GM10847 (cell line): ENCODE measurements around the gene LILRA1.

Source experiments
- POLR2A ChIP-seq: IDR thresholded peaks from 2 replicates; pipeline ENCODE4 v1.6.1; 2011; ENCODE audit not compliant: insufficient read length; ENCODE audit errors: extremely low read depth

Gene LILRA1

GRCh38 chr19:54576411-54576976 is 16.9 kb upstream of the LILRA1 start:
- TF ChIP-seq POLR2A, result no peak

GRCh38 chr19:54577334-54577733 is 16.1 kb upstream of the LILRA1 start:
- TF ChIP-seq POLR2A, result no peak

- no peak for TF ChIP-seq POLR2A
Observed at GRCh38 chr19:54586397-54586796, 7.0 kb upstream of the LILRA1 start.

DNA sequence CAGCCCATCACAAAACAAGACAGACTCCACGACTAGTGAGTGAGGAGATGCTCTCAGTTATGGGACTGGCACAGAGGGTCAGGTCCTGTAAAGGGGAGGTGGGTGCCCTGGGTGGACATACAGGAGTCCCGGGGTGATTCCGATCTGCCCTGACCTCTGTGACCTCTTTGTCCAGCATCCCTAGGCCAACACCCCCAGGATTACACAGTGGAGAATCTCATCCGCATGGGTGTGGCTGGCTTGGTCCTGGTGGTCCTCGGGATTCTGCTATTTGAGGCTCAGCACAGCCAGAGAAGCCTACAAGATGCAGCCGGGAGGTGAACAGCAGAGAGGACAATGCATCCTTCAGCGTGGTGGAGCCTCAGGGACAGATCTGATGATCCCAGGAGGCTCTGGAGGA is 6.4 kb upstream of the LILRA1 start:
- TF ChIP-seq POLR2A, result no peak

- no peak for TF ChIP-seq POLR2A
Observed at GRCh38 chr19:54594737-54595136, 1.3 kb downstream of the LILRA1 start.

GRCh38 chr19:54600212-54600611 is 6.8 kb downstream of the LILRA1 start:
- no peak for TF ChIP-seq POLR2A

- TF ChIP-seq POLR2A, result no peak
Observed at GRCh38 chr19:54606230-54606629, 12.8 kb downstream of the LILRA1 start.

GRCh38 chr19:54606891-54607784 is 13.7 kb downstream of the LILRA1 start:
- TF ChIP-seq POLR2A, result no peak

GRCh38 chr19:54607785-54608150 is 14.3 kb downstream of the LILRA1 start:
- no peak for TF ChIP-seq POLR2A

DNA sequence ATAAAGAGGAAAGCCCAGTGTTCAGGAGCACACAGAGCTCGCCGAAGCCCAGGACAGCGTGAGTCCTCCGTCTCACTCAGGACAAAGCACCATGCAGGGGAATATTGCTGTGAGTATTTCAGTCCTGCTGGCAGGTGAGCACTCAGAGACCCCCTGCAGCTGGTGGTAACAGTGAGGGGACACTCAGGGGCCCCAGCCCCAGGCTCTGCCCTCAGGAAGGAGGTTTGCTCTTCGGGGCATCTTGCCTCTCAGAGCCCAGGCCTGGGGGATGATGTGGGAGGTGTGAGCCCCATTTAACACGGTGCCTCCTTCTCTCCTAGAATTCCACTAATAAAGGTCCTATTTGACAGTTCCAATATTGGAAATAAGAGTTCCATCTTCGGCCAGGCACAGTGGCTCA is 14.8 kb downstream of the LILRA1 start:
- no peak for TF ChIP-seq POLR2A

GRCh38 chr19:54608792-54609191 is 15.4 kb downstream of the LILRA1 start:
- no peak for TF ChIP-seq POLR2A

DNA sequence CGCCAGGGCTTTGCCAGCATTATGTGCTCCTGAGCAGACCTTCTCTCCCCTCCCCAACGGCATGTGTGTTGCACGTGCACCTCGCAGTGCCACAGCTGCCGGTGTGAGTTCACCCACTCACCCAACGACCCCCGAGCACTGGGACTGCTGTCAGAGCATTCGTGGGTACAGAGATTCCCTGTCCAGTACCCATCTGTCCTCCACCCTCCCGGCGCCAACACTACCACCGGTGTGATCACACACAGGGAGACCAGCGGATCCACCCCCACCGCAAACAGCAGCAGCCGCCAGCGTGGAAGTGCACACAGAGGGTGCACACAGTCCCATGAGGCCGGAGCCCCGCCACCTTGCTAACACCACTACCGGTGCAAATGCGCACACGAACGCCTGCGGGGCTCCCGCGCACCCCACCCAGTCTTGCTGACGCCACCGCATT is 15.9 kb downstream of the LILRA1 start:
- TF ChIP-seq POLR2A, result no peak

DNA sequence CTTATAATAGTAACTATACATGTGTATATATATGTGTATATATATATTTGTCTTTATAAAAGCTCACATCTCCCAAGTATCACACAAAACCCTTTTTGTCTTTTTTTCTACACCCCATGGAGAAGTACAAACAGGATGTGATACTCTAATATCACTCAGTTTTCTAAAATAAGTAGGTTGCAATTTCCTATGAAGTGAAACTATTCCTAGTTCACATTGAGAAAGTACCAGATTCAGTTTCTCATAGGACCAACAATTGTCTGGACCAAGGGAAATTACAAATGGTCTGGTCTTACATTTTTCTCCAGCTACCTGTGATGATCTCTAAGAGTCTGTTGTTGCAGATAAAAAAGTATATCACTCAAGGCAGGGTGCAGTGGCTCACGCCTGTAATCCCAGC is 19.0 kb downstream of the LILRA1 start:
- TF ChIP-seq POLR2A, result no peak

GRCh38 chr19:54614726-54615125 is 21.3 kb downstream of the LILRA1 start:
- TF ChIP-seq POLR2A, result no peak

DNA sequence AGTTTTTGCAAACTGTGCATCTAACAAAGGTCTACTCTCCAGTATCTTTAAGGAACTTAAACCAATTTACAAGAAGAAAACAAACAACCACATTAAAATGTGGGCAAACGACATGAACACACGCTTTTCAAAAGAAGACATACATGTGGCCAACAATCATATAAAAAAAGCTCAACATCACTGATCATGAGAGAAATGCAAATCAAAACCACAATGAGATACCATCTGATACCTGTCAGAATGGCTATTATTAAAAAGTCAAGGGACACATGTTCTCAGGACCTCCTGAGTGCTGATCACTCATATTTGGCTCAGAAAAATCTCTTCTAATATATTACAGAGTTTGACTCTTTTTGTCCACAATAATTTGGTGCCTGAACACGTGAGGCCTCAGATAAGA is 22.6 kb downstream of the LILRA1 start:
- no peak for TF ChIP-seq POLR2A

- TF ChIP-seq POLR2A, result no peak
Observed at GRCh38 chr19:54616821-54617560, 23.6 kb downstream of the LILRA1 start.
